ENCODE measurements around the gene IGFBP7. TPM values are rescaled to one million over a fixed set of nuclear protein-coding genes. Genes with fewer than 3 reads are reported as not detected.

Gene IGFBP7
- polyA plus RNA-seq, 3 donors = 575 to 591 (median 582) TPM

DNA sequence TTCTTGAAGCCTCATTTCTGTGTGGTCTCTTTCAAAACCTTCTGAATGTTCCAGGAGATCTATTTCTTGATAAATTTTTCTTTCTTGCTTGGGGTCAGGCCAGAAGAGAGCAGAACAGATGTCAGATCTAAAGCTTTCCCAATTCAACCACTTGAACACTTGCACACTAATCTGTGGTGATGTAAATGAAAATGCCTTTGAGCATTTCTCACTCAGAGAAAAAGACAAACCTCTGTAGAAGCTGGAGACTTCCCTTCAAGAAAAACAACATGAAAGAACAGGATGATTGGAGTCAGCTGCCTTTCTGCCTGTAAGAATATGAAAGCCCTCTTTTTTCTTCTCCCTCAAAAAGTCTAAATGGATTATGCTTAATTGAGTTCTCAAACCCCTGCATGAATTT is 11.2 kb downstream of the IGFBP7 start:
- no peak for DNase-seq (ENCODE audit: low read depth in 3 of 3, low spot score in 2 of 3)

DNA sequence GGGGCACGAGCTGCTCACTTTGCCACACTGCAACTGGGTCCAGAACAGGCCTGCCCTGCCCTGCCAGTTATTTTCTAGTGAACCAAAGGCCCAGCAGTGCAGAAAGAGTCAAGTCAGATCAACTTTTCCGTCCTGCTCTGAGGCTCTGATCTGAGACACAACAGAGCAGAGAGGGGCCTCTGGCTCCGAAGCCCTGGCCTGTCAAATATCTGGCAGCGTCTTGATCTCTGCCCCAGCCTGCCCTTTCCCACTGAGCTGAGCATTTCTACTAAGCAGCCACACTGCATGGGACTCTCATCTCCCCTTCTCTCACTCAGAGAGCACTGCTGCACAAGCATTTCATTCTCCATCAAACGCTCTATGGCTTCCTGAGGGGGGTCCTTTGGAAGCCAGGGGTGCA is 11.8 kb downstream of the IGFBP7 start:
- DNase-seq (ENCODE audit: low read depth in 3 of 3, low spot score in 2 of 3) = no peak

DNA sequence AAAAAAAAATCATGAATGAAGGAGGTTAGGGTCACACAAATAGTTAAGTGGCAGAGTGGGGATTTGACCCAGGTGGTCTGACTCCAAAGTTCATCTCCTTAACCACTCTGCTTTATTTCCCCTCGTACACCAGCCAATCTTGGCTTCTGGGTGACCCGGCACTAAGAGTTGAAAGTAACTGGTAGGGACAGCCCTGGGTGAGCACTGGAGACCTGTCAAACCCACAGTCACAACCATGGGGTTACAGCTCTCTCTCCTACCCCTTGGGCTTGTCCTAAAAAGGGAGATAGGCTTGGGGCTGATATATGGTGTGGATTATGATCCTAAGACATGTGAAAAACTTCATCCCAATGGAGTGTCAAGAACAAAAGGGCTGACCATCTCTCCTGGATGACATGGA is 12.5 kb downstream of the IGFBP7 start:
- no peak for DNase-seq (ENCODE audit: low read depth in 3 of 3, low spot score in 2 of 3)

DNA sequence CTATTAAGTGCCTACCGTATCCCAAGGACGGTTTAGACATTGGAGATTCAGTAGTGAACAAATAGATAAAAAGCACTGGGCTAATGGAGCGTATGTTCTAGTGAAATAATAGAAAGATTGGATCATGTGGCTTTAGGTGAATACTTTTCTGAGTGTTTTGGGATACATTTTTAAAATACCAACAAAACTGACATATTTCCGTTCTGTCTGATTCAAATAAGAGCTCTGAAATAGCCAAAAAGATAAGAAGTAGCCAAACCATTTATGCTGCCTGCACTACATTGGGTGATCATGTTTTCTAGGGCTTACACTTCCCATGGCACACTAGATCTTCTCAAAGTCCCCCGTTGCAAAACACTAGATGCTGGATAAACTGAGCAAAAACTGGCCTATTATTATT is 14.2 kb downstream of the IGFBP7 start:
- no peak for DNase-seq (ENCODE audit: low read depth in 3 of 3, low spot score in 2 of 3)

DNA sequence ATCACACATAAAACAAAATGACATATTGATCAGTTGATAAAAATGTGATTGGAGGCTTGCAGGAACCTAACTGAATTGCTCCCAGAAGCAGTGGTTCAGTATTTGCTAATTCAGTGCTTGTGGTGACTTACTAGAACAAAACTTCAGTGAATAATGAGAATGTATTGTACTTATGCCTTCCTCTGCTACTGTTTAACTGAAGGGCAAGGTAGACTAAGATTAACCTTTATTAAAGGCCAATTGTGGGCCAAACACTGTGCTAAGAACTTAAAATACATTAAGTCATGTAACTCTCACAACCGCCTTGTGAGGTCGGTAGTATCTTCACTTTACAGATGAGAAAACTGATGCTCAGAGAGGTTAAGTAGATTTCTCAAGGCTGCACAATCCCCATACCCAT is 14.9 kb downstream of the IGFBP7 start:
- DNase-seq (ENCODE audit: low read depth in 3 of 3, low spot score in 2 of 3) = no peak

DNA sequence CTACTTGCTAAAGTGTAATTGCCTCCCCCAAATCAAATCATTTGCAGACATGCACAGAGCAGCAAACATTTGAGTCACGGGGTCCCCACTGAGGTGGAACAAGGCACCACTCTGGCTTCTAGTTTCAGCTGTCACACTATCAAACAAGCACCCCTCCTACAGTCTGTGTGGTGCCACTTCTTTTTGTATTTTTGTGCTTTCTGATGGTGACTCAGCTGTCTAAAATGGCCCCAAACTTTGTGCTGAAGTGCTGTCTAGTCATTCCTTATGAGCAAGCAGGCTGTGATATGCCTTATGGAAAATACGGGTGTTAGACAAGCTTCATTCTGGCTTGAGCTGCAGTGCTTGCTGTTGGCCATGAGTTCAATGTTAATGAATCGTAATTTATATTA is 15.4 kb downstream of the IGFBP7 start:
- DNase-seq (ENCODE audit: low read depth in 3 of 3, low spot score in 2 of 3) = no peak

DNA sequence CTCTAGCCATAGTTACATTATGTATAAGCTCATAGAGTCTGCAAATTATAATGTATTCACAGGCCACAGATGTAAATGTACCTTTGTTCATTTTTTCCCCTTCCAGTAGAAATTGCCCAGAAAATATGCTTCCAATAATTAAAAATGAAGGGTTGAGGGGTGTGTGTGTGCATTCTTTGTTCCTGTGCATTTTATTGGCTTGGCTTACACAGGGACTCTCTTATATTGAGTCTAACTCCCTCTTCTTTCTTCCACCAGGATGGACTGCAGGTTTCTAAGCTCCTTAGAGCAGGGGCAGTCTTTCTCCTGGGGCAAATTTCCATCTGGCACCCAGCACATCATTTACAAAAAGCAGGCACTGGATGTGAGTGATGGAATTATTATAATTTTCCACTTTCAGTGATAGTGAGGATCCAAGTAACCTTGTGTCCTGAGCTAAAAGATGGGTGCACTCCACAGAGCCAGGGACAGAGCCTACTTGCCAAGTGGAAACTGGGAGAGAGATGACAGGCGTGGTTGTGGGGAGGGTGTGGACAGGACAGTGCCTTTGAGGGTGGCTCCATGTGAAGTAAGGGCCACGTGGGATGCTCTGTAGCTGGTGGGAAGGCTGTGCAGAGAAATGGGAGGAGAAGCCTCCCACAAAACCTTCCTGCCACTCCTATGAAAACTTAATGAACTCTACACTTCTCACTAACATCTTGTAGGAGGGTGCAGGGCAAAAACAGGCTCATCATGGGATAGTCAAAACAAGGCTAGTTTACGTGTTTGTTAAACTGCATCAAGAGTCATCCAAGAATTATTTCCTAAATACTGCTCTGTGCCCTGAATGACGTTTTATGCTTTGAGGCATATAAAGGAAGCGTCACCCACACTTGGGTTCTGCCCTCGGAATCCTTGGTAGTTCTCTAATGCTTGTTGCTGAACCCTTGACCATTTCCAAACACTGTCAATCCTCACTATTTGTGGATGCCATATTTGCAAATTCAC is 16.0 kb downstream of the IGFBP7 start:
- DNase-seq (ENCODE audit: low read depth in 3 of 3, low spot score in 2 of 3) = no peak

DNA sequence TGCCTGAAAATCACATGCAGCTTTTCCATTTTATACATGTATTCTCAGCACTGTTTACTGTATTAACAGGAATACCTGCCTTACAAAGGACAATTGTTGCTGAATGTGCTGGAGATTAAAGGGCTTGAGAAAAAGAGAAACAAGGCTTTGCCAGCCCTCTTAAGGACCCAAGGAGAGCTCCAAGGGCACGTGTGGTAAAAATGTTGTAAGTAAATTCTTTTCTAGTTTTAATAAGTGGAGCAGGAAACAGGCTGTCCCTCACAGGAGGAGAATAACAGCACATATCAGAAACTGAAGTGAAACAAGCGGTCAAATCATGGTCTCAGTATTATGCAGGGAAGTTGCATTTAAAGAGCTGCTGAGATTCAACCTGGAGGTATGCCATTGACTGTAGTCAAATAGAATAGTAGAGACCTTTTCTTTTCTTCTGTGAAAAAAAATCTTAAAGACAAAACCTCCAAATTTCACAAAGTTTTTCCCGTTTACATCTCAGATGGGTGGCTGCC is 18.5 kb downstream of the IGFBP7 start:
- no peak for DNase-seq (ENCODE audit: low read depth in 3 of 3, low spot score in 2 of 3)

DNA sequence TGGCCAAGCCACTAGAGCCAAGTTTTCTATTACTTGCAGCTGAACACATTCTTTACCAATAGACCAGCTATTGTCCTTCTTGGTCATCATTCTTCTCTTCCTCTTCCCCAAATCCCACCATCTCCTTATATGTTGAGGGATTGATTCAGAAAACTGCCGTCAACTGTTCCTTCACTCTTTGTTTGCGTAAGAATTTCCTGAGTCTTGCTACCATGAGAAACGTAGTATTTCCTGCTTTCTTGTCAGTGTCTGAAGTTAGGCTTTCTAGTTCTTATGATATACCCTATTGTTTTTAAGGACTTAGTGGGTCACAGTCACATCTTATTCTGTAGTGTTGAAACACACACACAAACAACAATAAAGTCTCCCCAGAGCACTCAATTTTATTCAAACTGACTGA is 20.1 kb downstream of the IGFBP7 start:
- no peak for DNase-seq (ENCODE audit: low read depth in 3 of 3, low spot score in 2 of 3)

DNA sequence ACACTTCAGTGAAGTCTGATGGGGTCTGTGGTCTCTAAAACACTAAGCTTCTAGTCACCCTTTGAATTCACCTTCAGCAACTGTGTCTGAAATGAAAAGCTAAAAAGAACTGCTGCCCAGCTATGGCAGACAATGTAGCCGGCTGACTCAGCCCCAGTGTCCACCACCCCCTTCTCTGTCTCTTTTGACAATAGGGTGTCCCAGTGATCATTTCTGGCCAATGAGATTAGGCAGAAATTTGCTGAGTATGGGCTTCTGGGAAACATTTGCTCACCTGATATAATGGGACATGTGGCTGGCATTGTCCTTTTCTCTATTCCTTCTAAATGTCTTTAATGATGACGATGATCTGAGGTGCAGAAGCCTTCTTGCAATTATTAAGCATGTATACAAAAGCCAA is 20.6 kb downstream of the IGFBP7 start:
- no peak for DNase-seq (ENCODE audit: low read depth in 3 of 3, low spot score in 2 of 3)

DNA sequence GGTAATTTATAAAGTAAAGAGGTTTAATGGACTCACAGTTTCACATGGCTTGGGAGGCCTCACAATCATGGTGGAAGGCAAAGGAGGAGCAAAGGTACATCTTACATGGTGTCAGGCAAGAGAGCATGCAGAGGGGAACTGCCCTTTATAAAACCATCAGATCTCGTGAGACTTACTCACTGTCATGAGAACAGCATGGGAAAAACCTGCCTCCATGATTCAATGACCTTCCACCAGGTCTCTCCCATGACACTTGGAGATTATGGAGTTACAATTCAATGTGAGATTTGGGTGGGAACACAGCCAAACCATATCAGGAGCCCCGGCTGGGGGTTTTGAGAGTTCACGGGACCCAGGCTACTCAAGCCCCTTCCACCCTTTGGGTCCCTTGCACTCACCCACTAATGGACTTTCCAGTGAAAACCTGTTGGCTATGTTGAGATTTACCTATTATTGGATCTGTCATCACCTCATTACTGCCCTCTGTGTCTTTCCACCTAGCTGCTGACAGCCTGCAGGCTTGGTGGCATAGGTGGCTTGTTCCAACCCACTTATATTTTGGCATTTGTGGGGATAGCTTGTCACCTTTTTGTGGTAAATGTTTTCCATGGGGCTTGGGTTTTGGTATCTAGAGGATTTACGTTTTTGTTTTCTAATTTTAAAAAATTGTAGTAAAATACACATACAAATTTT is 24.0 kb downstream of the IGFBP7 start:
- no peak for DNase-seq (ENCODE audit: low read depth in 3 of 3, low spot score in 2 of 3)

DNA sequence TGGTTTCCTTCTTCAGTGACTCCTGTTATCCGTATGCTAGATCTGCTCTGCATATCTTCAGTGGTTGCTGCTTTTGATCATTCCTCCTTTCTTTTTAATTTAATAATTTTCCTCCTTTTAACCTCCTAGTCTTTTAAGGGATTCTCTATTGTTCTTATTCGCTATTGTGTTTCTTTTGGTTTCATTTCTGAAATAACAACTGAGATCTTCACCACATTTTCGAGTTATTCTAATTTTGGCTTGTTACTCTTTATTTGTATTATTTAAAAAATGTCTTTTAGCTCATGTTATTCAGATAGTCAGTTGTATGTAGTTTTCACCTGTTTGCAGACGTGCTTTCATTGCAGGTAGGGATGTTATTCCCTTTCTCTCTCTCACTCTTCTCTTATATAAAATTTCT is 24.9 kb downstream of the IGFBP7 start:
- no peak for DNase-seq (ENCODE audit: low read depth in 3 of 3, low spot score in 2 of 3)

DNA sequence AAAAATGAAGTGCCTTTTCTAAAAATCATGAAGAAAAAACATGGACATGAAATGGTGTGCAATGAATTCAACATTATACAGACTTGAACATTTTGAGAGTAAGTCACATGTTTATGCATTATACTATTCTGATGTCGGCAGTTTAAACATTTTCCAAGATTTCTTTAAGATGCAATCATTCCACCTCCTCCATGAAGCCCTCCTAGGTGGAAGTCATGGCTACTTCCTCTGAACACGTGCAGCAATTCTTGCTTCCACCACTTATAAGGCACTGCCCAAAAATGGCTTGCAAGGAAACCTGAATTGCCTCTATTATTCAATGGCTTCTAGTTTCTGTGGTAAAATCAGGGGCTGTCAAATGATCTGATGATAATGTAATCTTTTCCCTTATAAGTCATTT is 25.8 kb downstream of the IGFBP7 start:
- no peak for DNase-seq (ENCODE audit: low read depth in 3 of 3, low spot score in 2 of 3)

DNA sequence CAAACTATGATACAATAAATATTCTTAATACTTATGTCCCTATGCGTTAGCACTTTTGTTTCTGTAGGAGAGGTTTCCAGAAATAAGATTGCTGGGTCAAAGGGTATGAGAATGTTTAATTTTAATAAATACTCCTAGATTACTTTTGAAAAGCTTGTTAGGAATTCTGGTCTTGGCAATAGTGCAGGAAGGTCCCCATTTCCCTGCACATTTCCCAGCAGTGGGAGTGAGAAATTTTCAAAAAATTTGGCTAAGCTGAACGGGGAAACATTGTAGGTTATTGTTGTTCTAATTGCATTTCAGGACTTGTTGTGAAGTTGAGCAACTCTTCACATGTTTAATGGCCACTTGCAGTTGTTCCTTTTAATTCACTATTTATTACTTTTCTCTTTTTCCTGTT is 27.1 kb downstream of the IGFBP7 start:
- DNase-seq (ENCODE audit: low read depth in 3 of 3, low spot score in 2 of 3) = no peak

DNA sequence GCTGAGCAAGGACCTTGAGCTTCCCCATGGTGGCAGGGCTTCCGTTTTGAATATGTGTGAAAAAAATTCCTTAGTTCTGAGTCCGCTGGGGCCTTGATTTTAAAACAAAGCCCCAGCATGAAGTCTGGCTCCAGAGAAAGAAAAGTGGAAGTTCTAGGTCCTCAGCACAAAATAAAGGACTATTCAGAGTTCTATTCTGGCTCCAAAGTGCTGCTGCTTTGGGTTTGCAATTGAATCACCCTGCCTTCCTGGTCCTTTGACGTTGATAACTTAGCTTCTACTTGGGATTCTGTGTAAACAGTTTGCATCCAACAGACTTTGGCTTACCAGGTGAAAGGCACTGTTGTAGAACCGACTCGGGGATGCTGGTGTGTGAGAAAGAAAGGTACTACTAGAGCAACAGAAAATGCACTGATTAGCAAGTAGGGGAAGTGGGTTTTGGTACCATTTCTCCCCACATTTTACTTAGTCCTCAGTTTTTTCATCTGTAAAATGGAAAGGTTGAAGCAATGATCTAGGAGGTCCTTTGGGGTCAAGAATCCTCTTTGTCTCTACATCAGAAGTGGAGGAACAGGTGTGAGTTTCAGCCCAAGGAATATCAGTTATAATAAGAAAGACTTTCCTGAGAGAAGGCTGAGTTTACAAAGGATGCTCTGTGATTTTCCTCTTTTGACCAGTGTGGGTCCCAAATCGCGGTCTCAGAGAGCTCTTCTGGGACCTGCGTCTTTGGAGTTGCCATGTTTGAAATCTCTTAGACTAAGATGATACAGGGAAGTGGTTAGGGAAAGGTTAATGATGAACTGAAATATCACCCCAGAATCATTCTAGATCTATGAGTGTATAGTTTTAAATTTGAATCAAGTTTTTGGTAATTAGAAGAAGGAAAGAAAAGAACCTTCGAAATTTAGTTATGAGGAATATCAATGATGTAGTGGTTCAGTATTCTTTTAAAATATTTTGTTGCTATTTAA is 28.2 kb downstream of the IGFBP7 start:
- DNase-seq (ENCODE audit: low read depth in 3 of 3, low spot score in 2 of 3) = no peak

DNA sequence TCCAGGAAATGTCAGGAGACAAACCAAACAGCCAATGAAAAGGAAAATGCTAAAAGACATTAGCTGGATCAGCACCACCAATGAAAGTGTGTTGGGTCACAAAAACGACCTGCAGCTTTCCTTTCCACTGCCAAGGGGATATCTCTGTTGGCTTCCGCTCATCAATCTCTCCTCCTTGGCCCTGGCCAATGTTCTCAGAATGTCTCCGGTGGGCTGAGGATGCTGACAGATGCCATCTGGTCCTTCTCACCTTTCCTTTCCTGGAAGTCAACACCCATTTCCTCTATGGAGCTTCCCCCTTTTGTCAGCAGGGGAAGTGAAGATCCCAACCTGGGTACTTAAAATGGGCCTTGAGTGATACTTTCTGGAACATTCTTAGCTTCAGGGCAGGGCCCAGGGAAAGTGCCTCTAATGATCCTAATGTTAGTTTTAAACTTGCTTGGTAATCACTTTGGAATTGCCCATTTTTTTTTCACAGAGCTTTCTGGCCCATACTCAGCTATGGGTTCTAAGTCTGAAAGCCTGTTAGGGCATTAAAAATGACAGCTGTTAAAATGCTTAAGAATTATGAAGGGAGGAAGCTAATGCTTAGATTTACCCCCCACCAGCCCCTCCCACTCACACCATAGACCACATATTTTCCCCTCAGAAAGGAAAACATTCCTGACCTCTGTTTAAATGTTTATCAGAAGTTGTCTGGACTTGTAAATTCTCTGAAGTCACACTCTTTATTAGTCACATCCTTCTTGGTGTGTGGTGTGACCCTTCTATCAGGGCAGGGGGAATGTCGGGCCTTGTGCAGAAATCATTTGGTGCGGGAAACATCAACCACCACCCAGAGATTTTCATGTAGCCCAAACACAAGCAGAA is 29.2 kb downstream of the IGFBP7 start:
- DNase-seq (ENCODE audit: low read depth in 3 of 3, low spot score in 2 of 3) = no peak

DNA sequence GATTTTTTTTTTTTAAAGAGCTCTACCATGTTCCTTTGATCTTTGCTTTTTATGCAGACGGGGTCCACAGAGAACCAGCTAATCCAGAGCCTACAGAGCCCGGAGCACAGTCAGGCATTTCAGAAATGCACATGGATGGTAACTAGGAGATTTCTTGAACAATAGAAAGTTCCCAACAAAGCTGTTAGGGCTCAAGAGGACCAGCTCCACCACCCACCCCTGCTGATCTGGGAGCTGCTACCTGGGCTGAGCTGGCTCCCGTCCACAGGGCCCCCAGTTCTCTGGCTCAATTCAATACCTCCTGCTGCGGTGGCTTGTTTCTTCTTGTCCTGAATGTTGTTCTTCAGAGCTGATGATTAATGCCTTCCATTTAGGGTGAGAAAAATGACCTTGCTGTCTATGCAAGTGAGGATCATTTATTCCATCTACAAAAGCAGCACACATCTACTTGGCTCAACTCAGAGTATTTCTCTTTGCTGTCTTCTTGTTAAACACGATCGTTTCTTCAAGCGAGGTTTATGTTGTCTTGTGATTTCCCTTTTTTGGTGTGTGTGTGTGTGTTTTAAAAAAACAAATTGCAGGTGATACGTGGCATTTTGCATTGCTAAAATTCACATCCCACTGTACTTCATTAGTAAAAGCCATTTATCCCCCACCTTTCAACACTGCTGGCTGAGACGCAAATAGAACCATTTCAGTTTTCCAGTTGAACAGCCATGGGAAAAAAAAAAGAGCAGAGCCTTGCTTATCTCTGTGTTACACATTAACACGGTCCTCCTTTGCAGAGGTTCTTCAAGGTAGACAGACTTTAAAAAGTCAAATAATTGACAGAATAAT is 31.3 kb downstream of the IGFBP7 start:
- no peak for DNase-seq (ENCODE audit: low read depth in 3 of 3, low spot score in 2 of 3)

DNA sequence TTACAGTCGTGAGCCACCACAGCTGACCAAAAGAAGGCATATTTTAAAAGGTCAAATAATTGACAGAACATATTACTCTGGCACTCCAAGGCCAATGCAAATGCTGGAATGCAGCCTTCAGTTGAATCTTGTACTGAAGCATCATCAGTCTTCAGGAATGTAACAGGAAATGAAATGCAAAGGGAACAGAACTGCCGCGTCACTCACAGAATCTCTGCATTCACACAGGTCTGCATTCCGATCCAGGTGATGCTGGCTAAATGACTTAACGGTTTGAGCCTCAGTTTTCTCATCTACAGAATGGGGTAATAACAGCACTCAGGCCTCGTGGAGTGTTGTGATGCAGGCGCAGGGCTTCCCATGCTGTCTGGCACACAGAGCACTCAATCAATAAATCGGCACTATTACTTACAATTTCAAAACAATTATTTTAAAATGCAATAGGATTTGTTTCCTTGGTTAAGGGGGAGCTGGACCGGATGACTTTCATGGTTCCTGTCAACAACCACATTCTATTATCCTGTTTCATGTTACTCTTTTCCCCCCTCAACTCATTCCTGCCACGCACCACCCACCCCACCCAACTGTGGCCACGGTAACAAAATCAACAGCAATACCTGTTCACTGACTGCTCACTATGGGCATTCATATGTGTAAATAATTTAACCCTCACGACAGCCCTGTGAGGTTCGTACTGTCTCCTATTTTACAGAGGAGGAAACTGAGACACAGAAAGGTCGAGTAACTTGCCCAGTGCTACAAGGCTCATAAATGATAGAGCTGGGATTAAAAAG is 32.4 kb downstream of the IGFBP7 start:
- no peak for DNase-seq (ENCODE audit: low read depth in 3 of 3, low spot score in 2 of 3)

Data from right renal cortex interstitium (tissue), 3 donors.